ENCODE data around the gene PCNX2. TPM values are rescaled to one million over a fixed set of nuclear protein-coding genes. Genes with fewer than 3 reads are reported as not detected.

PCNX2 gene
- total RNA-seq, 2 donors from 2014 or later, result 24.1 to 72.1 TPM

GRCh38 chr1:233057836-233058235 is 237.7 kb downstream of the PCNX2 start:
- ATAC-seq (no peak), DNase-seq (no peak)
- no peak overlapping the region for H3K4me3 ChIP-seq
- no peaks in the 10 kb centered on the region for H3K27me3 ChIP-seq
- no peak overlapping the region for H3K27ac ChIP-seq
- no peaks in the 10 kb centered on the region for H3K4me1 ChIP-seq
- intact Hi-C loops (cut with DNase I), result no loop called here
- no peaks in the 10 kb centered on the region for H3K36me3 ChIP-seq (replicated peaks in 1 of 2; ENCODE audit: insufficient read depth in 1 of 2, low read depth in 2 of 2)
- WGBS, 2 donors, result 92 to 94% methylated on average over 3 of the region's 3 CpGs
- TF ChIP-seq CTCF (IDR thresholded peaks at IDR 0.05), result no peak
- no peak for TF ChIP-seq POLR2A (IDR thresholded peaks at IDR 0.05)
- no peaks in the 10 kb centered on the region for H3K9me3 ChIP-seq

- no peaks in the 10 kb centered on the region for H3K36me3 ChIP-seq (replicated peaks in 1 of 2; ENCODE audit: insufficient read depth in 1 of 2, low read depth in 2 of 2)
- no peak for ATAC-seq
- H3K4me3 ChIP-seq, result no peak overlapping the region
- H3K27me3 ChIP-seq, result no peaks in the 10 kb centered on the region
- no peak overlapping the region for H3K27ac ChIP-seq
- no peak for DNase-seq
- intact Hi-C loops (cut with DNase I), result no loop called here
- 73 to 76% methylated on average over 5 of the region's 5 CpGs for WGBS, 2 donors
- H3K4me1 ChIP-seq, result no peaks in the 10 kb centered on the region
- no peaks in the 10 kb centered on the region for H3K9me3 ChIP-seq
- TF ChIP-seq CTCF (IDR thresholded peaks at IDR 0.05) (no peak), POLR2A (IDR thresholded peaks at IDR 0.05) (no peak)
Measured at GRCh38 chr1:233055879-233056641, 239.5 kb downstream of the PCNX2 start.

GRCh38 chr1:233045588-233045987 is 249.9 kb downstream of the PCNX2 start:
- Histone ChIP-seq H3K4me3 (no peak overlapping the region), H3K9me3 (no peaks in the 10 kb centered on the region), H3K27me3 (no peaks in the 10 kb centered on the region), H3K27ac (no peak overlapping the region), H3K36me3 (replicated peaks in 1 of 2; ENCODE audit: insufficient read depth in 1 of 2, low read depth in 2 of 2) (no peaks in the 10 kb centered on the region), H3K4me1 (no peaks in the 10 kb centered on the region)
- 57 to 64% methylated on average over 2 of the region's 2 CpGs for WGBS, 2 donors
- no peak for TF ChIP-seq POLR2A (IDR thresholded peaks at IDR 0.05)
- TF ChIP-seq CTCF (IDR thresholded peaks at IDR 0.05), result no peak
- ATAC-seq (no peak), DNase-seq (no peak)
- intact Hi-C loops (cut with DNase I), result no loop called here

- intact Hi-C loops (cut with DNase I), result no loop called here
- peaks cover 12% of the 10 kb centered on the region for H3K4me1 ChIP-seq
- no peaks in the 10 kb centered on the region for H3K9me3 ChIP-seq
- ATAC-seq, result no peak
- no peak for DNase-seq
- H3K4me3 ChIP-seq, result no peak overlapping the region
- no peak overlapping the region for H3K27ac ChIP-seq
- 87 to 91% methylated on average over 3 of the region's 3 CpGs for WGBS, 2 donors
- H3K27me3 ChIP-seq, result no peaks in the 10 kb centered on the region
- no peaks in the 10 kb centered on the region for H3K36me3 ChIP-seq (replicated peaks in 1 of 2; ENCODE audit: insufficient read depth in 1 of 2, low read depth in 2 of 2)
- TF ChIP-seq CTCF (IDR thresholded peaks at IDR 0.05), result no peak
- TF ChIP-seq POLR2A (IDR thresholded peaks at IDR 0.05), result no peak
Measured at GRCh38 chr1:233042834-233043233, 252.7 kb downstream of the PCNX2 start.

GRCh38 chr1:233040494-233040893 is 255.0 kb downstream of the PCNX2 start:
- intact Hi-C loops (cut with DNase I), result no loop called here
- ATAC-seq (no peak), DNase-seq (no peak)
- H3K27ac ChIP-seq, result no peak overlapping the region
- H3K36me3 ChIP-seq (replicated peaks in 1 of 2; ENCODE audit: insufficient read depth in 1 of 2, low read depth in 2 of 2), result no peaks in the 10 kb centered on the region
- TF ChIP-seq POLR2A (IDR thresholded peaks at IDR 0.05) (no peak), CTCF (IDR thresholded peaks at IDR 0.05) (no peak)
- WGBS, 2 donors, result 88 to 93% methylated on average over 4 of the region's 4 CpGs
- H3K27me3 ChIP-seq, result no peaks in the 10 kb centered on the region
- H3K9me3 ChIP-seq, result no peaks in the 10 kb centered on the region
- H3K4me1 ChIP-seq, result peaks cover 12% of the 10 kb centered on the region
- H3K4me3 ChIP-seq, result no peak overlapping the region

Measured in body of pancreas (tissue), 4 donors.